ENCODE data around the gene SCN10A.

DNA sequence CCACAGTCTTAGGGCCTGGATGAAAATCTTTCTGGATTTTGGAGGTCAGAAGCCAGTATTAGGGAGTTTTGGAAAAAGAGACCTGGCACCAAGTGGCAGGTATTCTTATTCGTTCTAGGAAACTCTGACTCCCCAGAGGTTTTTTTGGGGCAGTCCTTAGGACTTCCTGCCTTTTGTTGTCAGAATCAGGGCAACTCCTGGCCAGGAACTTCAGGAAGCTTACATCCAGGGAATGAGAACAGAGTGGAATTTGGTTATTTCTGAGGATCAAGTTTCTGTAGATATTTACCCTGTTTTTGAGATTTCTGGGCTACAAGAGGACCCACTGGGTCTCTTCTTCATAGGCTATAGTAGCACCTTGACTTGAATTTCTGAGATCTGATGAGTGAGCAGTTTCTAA is 15.5 kb downstream of the SCN10A start:
- TF ChIP-seq, protein P1, sequence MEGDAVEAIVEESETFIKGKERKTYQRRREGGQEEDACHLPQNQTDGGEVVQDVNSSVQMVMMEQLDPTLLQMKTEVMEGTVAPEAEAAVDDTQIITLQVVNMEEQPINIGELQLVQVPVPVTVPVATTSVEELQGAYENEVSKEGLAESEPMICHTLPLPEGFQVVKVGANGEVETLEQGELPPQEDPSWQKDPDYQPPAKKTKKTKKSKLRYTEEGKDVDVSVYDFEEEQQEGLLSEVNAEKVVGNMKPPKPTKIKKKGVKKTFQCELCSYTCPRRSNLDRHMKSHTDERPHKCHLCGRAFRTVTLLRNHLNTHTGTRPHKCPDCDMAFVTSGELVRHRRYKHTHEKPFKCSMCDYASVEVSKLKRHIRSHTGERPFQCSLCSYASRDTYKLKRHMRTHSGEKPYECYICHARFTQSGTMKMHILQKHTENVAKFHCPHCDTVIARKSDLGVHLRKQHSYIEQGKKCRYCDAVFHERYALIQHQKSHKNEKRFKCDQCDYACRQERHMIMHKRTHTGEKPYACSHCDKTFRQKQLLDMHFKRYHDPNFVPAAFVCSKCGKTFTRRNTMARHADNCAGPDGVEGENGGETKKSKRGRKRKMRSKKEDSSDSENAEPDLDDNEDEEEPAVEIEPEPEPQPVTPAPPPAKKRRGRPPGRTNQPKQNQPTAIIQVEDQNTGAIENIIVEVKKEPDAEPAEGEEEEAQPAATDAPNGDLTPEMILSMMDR (IDR thresholded peaks at IDR 0.05), result no peak
- no peak for TF ChIP-seq POLR2A (IDR thresholded peaks at IDR 0.05)
